Thoracic aorta (tissue), 2 donors: Measurements from ENCODE around the gene PARD3B. TPM values are rescaled to one million over a fixed set of nuclear protein-coding genes. Genes with fewer than 3 reads are reported as not detected.

Experiments used
- ATAC-seq: fragments of 150-250 bp; one replicate; pipeline ENCODE4 v1.8.0; 2017; ENCODE audit warnings: low read depth; ENCODE audit not compliant: insufficient number of reproducible peaks, low FRiP score
- DNase-seq: peaks from one replicate; pipeline ENCODE4 v3.0.0-alpha.2; 2020; ENCODE audit warnings: low spot score
- H3K27ac ChIP-seq, 2 donors: fragments of 200-600 bp; sonication (generic); 1 replicate in 1 of 2; 2 replicates in 1 of 2; pipeline ENCODE4 v1.5.1; 2016; ENCODE audit warnings: mild to moderate bottlenecking in 2 of 2, moderate library complexity in 2 of 2
- H3K27me3 ChIP-seq: fragments of 200-600 bp; sonication (generic); replicated peaks from 2 replicates; pipeline ENCODE4 v1.6.0; 2016; ENCODE audit warnings: mild to moderate bottlenecking; ENCODE audit not compliant: insufficient read depth
- H3K36me3 ChIP-seq: fragments of 200-600 bp; sonication (generic); one replicate; pipeline ENCODE4 v1.5.1; 2016
- H3K4me1 ChIP-seq, 2 donors: fragments of 200-600 bp; sonication (generic); 1 replicate in 1 of 2; 2 replicates in 1 of 2; pipeline versions ENCODE4 v1.5.1 to v1.6.0; 2016; ENCODE audit warnings: low read depth in 2 of 2, mild to moderate bottlenecking in 1 of 2; ENCODE audit not compliant: control insufficient read depth in 1 of 2
- H3K4me3 ChIP-seq: fragments of 200-600 bp; sonication (generic); 2 replicates; pipeline ENCODE4 v1.5.1; 2016; ENCODE audit warnings: mild to moderate bottlenecking
- H3K9me3 ChIP-seq: fragments of 200-600 bp; sonication (generic); 2 replicates; pipeline ENCODE4 v1.5.1; 2016
- CTCF ChIP-seq: fragments of 200-600 bp; sonication (generic); IDR thresholded peaks from one replicate; pipeline ENCODE4 v1.5.1; 2019; ENCODE audit warnings: antibody characterized with exemption
- total RNA-seq, 2 donors: library from RNA; depleted of rRNA; stranded (reverse); fragments of >200 nt; gene quantifications; one replicate each; pipeline versions ENCODE4 v1.1.0 to v1.2.3, GENCODE V29; 2016

Gene PARD3B
- total RNA-seq, 2 donors from 2014 or later = 25.7 to 34.5 TPM

GRCh38 chr2:205637779-205638503 is 1092.7 kb downstream of the PARD3B start:
- H3K4me3 ChIP-seq = no peak overlapping the region
- TF ChIP-seq CTCF = no peak
- DNase-seq (no peak), ATAC-seq (no peak)
- no peaks in the 10 kb centered on the region for H3K27me3 ChIP-seq
- no peaks in the 10 kb centered on the region for H3K36me3 ChIP-seq
- H3K9me3 ChIP-seq = no peaks in the 10 kb centered on the region
- H3K27ac ChIP-seq = no peak overlapping the region
- peaks cover 0 to 5% of the 10 kb centered on the region in 2 donors for H3K4me1 ChIP-seq

GRCh38 chr2:205640716-205641115 is 1095.4 kb downstream of the PARD3B start:
- Histone ChIP-seq H3K27me3 (no peaks in the 10 kb centered on the region), H3K36me3 (no peaks in the 10 kb centered on the region), H3K9me3 (no peaks in the 10 kb centered on the region), H3K4me1 (peaks cover 0 to 9% of the 10 kb centered on the region in 2 donors), H3K27ac (no peak overlapping the region), H3K4me3 (no peak overlapping the region)
- TF ChIP-seq CTCF = no peak
- ATAC-seq = no peak
- DNase-seq = no peak

- ATAC-seq (no peak), DNase-seq (no peak)
- no peak for TF ChIP-seq CTCF
- Histone ChIP-seq H3K4me3 (no peak overlapping the region), H3K36me3 (no peaks in the 10 kb centered on the region), H3K4me1 (peaks cover 0 to 9% of the 10 kb centered on the region in 2 donors), H3K9me3 (no peaks in the 10 kb centered on the region), H3K27me3 (no peaks in the 10 kb centered on the region), H3K27ac (no peak overlapping the region)
Measured at GRCh38 chr2:205642599-205643356, 1097.5 kb downstream of the PARD3B start.

- Histone ChIP-seq H3K9me3 (no peaks in the 10 kb centered on the region), H3K27ac (no peak overlapping the region), H3K27me3 (no peaks in the 10 kb centered on the region), H3K36me3 (no peaks in the 10 kb centered on the region), H3K4me3 (no peak overlapping the region), H3K4me1 (peaks cover 0 to 9% of the 10 kb centered on the region in 2 donors)
- no peak for TF ChIP-seq CTCF
- DNase-seq (no peak), ATAC-seq (no peak)
Measured at GRCh38 chr2:205643391-205643885, 1098.2 kb downstream of the PARD3B start.

GRCh38 chr2:205644018-205644417 is 1098.7 kb downstream of the PARD3B start:
- peaks cover 0 to 9% of the 10 kb centered on the region in 2 donors for H3K4me1 ChIP-seq
- no peaks in the 10 kb centered on the region for H3K27me3 ChIP-seq
- no peak for TF ChIP-seq CTCF
- no peaks in the 10 kb centered on the region for H3K36me3 ChIP-seq
- DNase-seq = no peak
- H3K27ac ChIP-seq = no peak overlapping the region
- no peak overlapping the region for H3K4me3 ChIP-seq
- no peak for ATAC-seq
- no peaks in the 10 kb centered on the region for H3K9me3 ChIP-seq
